Endothelial cell of umbilical vein (primary cell): ENCODE measurements around the gene PTGES. TPM values are rescaled to one million over a fixed set of nuclear protein-coding genes. Genes with fewer than 3 reads are reported as not detected.

Experiments
- polyA plus RNA-seq, 4 experiments: library from polyadenylated mRNA; depleted of rRNA in 3 of 4; stranded (reverse) in 3 of 4; unstranded in 1 of 4; fragments of >200 nt; gene quantifications; 2 replicates each; pipeline versions ENCODE4 v1.2.1 to v1.2.3, GENCODE V29; 2011 to 2012; ENCODE audit warnings: missing spikeins in 1 of 4
- total RNA-seq: library from RNA; stranded (reverse); gene quantifications from 2 replicates; pipeline ENCODE4 v1.2.3, GENCODE V29; 2021

Gene PTGES
- total and polyA plus RNA-seq, 2 donors (not counting 3 experiments of a cell fraction or from before 2014, with no cell fraction given): not detected

Other genes starting within 250 kb of the PTGES start
- gene C9orf50, start 131.9 kb downstream of the PTGES start, total RNA-seq: not detected in 2 replicates
- 0.05 TPM in 1 of 2 replicates, not detected in the other for gene C9orf50, start 131.9 kb downstream of the PTGES start, polyA plus RNA-seq
- 47.6 and 53.2 TPM in 2 replicates for gene NTMT1, start 126.9 kb downstream of the PTGES start, total RNA-seq
- 51.1 and 58.3 TPM in 2 replicates for gene NTMT1, start 126.9 kb downstream of the PTGES start, polyA plus RNA-seq
- gene ASB6, start 110.9 kb downstream of the PTGES start, total RNA-seq: 22.9 and 23.8 TPM in 2 replicates
- 20.3 and 21.3 TPM in 2 replicates for gene ASB6, start 110.9 kb downstream of the PTGES start, polyA plus RNA-seq
- 0.32 and 0.77 TPM in 2 replicates for gene PRRX2, start 87.4 kb downstream of the PTGES start, total RNA-seq
- gene PRRX2, start 87.4 kb downstream of the PTGES start, polyA plus RNA-seq: 0.19 and 0.30 TPM in 2 replicates
- gene TOR1B, start 50.1 kb upstream of the PTGES start, total RNA-seq: 23.1 and 29.5 TPM in 2 replicates
- 25.2 and 27.0 TPM in 2 replicates for gene TOR1B, start 50.1 kb upstream of the PTGES start, polyA plus RNA-seq
- 56.6 and 57.8 TPM in 2 replicates for gene TOR1A, start 71.1 kb upstream of the PTGES start, total RNA-seq
- 89.8 and 93.5 TPM in 2 replicates for gene TOR1A, start 71.1 kb upstream of the PTGES start, polyA plus RNA-seq
- gene C9orf78, start 82.2 kb upstream of the PTGES start, total RNA-seq: 34.6 and 34.7 TPM in 2 replicates
- 11.4 and 17.9 TPM in 2 replicates for gene C9orf78, start 82.2 kb upstream of the PTGES start, polyA plus RNA-seq
- 13.4 and 17.4 TPM in 2 replicates for gene USP20, start 82.4 kb upstream of the PTGES start, total RNA-seq
- 25.9 and 30.1 TPM in 2 replicates for gene USP20, start 82.4 kb upstream of the PTGES start, polyA plus RNA-seq